GF-D8 (cell line): ENCODE results near the gene FRMD1.

Experiments
- DNase-seq: peaks from one replicate; lab custom pipeline; 2025; lab: John Stamatoyannopoulos, UW

The FRMD1 gene

DNA sequence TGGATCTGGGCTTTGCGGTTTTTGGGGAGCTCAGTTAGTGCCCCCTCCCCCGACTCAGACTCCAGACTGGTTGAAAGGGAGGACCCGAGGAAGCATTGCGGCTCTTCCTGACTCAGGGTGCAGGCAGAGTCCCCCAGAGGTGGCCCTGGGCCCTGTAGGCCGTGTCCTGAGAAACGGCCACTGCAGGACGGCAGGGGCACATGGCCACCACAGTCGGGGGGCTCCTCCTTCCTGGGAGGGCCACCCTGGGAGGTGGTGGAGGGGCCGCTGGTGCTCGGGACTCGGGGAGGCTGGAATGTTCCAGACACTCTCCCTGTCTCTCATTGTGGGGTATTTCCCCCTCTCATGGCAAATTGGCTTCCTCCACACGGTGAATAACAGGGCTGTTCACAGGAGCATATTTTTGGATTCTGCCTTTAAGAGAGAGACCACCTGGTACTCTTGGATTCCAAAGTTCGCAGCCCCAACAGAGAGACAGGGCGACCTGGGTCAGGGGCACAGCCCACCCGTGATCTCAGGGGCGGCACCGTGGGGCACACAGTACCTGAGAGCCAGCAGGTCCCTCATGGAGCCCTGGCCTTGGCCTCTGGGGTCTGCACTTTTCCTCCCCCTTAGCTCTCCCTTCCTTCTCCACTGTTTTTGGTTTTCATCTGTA, 35.7 kb downstream of the FRMD1 start:
- no peak for DNase-seq

DNA sequence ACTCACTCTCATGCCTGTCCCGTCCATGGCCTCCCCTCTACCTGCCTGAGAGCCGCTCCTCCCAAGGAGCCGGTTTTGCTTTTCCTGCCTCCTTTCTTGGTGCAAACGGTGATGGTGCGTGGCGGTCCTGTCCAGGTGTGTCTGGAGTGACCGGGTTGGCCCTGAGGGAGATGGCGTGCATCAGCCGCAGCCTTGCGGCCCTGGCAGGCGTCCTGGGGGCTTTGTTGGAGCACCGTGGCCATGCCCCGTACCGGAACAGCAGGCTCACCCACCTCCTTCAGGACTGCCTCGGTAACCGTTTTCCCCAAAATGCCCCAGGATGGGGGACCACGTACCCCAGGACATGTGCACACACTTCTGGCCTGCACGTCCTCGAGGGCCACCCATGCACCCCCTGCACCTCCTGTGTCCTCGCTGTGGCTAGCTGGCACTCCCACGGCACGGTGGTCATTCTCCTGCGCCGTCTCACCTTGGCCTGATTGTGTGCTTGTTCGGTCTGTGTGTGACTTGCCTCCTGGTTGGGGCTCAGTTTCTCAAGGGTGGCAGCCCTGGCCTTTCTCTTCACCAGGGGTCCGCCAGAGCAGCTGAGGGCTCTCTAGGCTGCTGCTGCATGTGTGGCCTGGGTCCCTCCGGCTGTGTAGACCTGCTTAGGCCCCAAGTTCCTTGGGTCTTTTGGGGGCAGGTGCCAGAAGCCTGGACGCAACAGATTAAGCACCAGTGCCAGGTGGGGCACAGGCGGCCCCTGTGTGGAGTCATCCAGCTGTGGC, 36.4 kb downstream of the FRMD1 start:
- DNase-seq = no peak

DNA sequence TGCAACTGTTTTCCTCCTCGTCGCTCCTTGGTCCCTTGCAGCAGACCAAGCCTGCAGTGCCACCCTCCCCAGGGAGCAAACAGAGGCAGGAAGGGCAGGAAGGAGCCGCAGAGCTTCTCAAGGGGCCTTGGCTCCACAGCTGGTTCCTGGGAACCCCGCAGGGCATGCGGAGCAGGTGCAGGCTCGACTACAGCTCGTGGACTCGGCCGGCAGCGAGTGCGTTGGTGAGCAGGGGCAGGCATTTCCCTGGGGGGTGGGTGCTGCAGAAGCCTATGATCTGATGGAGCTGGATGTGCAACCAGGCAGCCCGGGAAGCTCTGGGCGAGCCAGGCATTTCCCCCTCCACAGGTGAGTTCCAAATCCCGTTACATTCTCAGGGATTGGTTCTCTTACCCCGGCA, 37.1 kb downstream of the FRMD1 start:
- DNase-seq = no peak

DNA sequence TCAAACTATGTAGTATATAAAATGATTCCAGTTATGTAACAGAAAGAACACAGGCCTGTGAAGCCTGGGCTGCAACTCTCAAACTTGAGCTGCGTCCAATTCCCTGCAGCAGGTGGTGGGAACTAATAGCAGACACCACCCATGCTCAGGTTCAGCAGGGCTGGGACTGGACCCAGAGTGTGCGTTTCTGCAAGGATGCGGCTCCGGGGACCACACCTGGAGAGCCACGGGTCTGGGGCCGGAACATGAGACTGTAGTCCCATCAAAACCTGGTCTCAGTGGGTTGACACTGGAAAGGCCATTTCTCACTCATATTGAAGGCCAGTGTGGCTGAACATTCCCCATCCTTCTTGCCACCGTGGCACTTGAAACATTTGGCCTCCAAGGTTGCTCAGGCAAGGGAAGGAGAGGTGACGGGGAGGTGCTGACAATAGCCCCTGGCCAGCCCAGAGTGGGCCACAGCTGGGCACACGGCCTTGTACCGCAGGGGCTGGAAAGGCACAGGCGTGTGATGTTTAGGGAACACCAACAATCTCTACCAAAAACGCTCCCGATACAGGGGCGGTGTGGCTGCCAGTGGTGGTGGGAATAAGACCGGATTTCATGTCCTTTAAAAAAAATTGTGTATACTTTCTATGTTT, 38.0 kb downstream of the FRMD1 start:
- no peak for DNase-seq

DNA sequence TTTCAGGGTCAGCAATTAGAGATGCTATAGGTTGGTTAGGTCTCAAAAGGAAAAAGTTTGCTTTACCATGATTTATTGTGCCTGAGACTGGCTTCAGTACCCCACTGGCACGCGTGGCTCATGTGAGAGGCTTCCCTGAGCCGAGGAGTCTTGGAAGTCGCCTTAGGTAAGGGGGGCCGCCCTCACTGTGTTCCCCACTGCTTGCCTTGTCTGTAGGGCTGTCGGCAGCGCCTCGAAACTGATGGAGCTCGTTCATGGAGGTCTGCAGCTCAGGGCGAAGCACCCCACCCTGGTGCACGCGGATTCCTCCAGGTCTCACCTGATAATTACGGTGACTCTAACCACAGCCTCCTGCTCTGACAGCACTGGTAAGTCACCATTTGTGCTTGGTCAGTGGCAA, 39.2 kb downstream of the FRMD1 start:
- no peak for DNase-seq

DNA sequence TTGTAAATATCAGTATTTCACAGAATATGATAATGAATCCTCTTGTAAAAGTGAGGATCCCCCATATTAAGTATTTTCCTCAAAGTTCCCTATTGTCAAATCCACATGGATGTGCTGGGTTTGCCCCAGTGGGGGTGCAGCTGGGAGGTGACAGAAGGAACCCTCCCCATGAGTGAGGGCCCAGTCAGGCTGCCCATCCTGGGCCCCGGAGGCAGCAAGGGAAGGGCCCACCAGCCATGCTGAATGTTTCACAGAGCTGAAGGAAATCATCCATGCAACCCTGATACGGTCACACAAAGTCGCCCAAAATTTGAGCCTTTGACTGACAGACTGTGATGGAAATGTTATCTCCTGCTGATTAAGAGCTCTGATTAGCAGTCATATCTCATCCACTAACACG, 39.7 kb downstream of the FRMD1 start:
- no peak for DNase-seq

DNA sequence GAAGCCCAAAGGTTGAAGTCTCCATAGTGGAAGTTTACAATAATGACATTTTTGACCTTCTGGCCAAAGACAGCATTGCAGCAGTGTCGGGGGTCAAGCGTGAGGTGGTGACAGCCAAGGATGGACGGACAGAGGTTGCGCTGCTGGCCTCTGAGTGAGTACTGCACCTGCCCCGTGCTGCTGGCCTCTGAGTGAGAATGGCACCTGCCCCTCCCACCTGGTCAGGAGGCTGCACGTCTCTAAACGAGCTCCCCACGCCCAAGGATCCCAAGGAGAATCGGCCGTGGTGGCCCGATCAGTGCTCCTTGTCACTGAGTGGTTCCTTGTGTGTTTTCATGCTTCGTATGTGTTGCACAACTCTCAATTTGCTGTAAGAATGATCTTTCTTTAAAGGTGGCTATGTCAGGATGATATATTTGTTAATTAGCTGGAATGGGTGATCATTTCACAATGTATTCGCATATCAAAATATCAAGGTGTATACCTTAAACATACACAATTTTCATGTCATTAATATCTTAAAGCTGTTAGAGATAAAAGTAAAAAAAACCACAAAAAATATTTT, 40.4 kb downstream of the FRMD1 start:
- DNase-seq = no peak

DNA sequence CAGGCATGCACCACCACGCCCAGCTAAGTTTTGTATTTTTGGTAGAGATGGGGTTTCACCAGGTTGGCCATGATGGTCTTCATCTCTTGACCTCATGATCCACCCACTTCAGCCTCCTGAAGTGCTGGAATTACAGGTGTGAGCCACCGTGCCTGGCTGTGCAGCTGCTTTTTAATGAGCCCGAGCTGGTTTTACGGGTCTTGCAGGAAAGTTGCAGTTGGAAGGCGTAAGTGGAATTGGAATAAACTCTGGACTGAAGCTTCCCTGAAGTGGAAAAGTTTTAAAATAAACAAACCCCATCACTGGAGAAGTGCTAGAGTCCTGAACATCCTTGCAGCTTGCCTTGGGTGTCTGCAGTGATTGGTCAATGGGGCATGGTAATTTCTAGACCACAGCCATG, 41.2 kb downstream of the FRMD1 start:
- no peak for DNase-seq

DNA sequence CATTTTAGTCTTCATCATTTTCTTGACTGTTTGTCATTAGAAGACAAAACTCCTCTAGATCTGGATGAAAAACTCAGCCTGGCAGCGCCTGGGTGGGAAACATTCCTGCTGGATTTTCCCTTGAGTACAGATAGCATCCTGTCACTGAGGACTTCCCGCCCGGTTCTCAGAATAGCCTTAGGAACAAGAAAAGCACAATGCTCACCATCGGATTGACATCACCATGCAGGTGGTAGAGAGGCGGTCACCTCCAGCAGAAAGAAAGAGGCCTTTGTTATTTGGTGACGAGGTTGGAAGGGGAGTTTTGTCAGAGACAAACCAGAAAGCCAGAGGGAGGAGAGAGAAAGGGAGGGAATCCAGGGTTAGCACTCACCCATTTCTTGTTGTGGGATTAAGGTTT, 41.8 kb downstream of the FRMD1 start:
- no peak for DNase-seq

DNA sequence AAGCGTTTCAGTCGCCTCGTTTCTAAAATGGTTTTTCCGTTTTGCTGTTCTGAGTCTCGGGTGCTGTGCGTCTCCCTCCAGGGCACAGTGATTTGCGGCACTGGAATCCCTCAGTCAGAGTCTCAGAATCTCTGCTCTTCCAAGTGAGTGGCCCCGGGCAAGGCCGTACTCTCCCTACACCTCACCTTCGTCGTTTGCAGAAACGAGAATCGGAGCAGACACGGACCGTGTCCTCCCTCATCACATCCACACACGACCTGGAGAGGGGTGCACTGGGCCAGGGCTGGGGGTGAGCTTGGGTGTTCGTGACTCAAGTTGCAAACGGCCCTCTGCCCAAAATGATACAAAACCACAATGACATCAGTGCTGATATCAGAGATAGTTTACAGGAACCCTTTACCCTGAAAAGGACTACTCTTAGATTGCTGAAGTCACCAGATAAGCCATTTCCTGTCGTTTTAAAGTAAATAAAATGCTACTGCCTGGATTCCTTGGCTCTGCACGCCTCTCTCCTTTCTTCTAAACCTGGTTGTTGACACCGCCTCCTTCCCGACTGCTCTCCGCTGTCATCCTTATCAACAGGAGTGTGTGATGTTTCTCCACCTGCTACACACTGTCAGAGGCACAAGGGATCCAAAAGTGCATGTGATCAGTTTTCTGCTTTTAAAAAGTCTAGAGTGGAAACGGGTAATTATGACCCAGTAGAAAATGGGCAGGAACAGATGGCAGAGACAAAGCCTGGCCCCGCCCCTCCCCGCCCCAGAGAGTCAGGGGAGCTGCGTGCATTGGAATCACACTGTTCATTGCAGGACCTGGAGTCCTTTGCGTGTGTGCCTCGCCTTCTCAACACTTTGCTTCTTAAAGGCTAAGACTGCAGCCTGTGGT, 43.1 kb downstream of the FRMD1 start:
- DNase-seq = no peak

DNA sequence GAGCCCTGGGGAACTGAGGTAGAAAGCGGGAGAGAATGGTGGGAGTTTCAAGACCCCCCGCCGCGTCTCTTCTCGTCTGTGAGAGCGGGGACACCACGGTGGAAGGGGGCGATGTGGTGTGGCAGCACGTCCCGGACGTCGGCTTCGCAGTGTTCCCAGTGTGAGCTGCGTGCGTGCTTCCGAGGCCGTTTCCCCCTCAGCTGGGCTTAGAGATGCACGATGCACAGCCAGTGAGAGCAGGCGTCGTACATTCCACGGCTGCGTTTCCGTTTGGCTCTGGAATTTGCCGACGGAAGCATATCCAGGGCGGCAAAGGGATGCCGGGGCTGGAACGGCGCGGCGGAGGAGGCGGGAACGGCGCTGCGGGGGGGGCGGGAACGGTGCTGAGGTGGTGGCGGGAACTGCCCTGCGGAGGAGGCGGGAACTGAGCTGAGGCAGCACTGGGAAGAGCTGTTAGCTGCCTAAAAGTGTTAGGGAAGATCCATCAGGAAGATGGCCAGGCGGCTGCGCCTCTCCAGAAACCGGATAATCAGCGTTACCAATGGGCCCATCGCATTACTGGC, 43.8 kb downstream of the FRMD1 start:
- DNase-seq = no peak

DNA sequence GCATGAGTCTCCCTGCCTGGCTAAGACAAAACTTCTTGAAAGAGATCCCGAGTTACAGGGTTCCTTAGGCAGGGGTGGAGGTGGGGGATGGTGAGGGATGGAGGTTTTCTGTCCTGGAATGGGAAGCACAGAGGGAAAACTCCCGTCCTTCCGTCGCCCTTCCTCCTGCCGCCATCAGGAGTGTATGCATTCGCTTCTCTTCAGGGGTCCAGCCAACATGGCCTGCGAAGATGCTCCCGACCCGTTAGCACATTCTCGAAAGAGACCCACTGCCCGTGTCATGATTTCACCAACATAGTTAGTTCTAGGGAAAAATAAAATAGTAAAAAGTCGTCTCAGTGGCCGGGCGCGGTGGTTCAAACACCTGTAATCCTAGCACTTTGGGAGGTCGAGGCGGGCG, 44.5 kb downstream of the FRMD1 start:
- no peak for DNase-seq

DNA sequence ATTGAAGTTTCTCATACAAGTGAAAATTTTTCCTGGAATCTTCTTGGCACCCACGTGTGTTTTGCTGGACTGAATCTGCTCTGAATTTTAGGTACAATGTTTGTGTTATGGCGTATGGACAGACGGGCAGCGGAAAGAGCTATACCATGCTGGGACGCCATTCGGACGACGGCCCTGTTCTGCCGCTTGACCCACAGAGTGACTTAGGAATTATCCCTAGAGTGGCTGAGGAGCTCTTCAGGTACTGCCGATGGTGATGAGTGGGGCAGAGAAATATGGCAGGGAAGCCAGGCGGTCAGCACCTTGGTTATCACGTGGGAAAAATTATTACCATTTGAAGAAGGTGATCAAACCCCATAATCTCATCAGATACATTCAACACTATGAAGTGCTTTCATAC, 45.2 kb downstream of the FRMD1 start:
- DNase-seq = no peak

DNA sequence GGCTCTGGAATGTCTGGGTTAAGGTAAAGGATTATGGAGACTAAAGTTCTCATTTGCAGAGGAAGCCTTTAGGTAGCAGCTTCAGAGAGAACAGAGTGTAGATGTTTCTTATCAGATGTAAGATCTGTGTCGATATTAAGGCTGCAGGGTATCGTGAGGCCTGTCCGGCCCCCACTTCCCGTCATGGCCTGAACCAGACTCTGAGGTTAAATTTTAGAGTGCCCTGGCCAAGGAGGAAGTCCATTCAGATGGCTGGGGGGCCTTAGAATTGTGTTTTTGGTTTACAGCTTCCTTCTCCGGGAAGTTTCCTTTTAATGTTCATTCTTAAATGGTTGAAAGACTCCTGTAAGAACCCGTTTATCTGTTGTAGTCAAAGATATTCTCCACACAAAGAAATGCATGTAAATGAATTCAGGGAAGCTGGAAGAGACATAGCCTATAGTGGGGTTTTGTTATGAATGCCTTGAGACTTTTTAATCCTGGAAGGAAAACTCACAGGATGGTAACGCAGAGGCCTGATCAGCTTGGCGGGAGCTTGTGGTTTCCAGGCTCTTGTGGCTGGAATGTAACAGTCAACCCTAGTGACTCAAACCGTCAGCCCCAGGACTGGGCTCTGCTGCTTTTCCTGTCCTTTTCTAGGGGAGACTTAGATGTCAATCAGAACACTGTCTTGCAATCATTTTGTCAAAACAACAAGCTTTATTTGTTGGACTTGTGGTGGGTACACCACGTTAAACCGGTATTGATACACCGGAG, 46.8 kb downstream of the FRMD1 start:
- DNase-seq = peak; percentile 5

DNA sequence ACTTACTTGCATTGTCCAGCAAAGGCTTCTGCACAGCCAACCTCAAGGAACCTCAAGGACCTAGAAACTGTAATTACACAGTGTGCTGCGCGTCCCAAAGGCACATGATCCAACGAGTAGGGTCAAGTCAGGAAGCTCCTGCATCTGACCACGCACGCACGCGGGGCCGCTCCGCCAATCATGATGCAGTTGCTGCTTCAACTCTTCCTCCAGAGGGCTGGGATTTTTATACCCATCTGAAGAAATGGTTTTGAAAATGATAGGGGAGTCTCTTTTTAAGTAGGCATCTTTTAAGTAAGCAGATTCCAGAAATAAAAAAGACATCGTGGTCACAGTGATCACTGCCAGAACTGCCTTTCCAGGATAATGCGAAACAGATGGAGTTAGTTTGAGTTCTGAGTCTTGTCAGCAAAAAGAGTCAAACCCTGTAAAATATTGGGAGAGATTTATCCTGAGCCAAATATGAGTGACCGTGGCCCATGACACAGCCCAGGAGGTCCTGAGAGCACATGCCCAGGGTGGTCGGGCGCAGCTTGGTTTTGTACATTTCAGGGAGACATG, 47.5 kb downstream of the FRMD1 start:
- no peak for DNase-seq

DNA sequence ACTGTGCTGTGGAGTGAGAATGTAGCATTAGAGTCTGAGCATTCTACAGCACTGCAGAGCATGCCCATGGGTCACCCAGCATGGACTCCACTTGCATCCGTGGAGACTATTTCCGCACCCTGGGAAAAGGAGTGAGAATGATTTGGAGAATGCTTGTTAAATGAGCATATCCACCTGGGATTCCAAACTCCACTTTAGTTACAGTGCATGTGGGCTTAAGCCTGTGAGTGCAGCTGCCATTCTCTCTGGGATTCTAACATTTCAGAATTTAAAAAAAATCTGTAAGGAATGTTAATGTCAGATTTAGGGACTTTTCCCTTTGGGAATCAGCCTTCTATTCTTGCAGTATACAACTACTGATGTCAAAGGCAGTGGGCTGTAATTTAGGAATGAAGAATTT, 48.1 kb downstream of the FRMD1 start:
- no peak for DNase-seq

DNA sequence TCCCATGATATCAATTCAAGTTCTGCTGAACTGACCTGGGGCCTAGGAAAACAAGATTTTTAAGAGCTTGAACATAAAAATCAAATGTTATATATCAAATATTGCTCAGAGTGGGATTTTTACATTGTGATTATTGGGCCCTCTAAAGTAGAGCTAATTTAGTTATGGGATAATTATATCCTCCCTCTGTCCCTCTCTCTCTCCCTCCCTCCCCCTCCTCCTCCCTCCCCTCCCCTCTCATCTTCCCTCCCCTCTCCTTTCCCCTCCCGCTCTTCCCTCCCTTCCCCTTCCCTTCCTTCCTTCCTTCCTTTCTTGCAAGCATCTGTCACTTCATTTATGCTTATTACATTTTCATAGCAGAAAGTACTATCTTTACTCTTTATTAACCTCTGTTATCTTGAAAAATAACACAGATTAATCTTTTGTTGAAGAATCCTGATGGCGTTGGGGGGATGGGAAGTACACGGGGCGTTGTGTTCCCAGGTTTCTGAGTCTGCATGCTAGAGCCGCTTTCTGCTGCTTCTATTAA, 48.7 kb downstream of the FRMD1 start:
- DNase-seq = no peak

DNA sequence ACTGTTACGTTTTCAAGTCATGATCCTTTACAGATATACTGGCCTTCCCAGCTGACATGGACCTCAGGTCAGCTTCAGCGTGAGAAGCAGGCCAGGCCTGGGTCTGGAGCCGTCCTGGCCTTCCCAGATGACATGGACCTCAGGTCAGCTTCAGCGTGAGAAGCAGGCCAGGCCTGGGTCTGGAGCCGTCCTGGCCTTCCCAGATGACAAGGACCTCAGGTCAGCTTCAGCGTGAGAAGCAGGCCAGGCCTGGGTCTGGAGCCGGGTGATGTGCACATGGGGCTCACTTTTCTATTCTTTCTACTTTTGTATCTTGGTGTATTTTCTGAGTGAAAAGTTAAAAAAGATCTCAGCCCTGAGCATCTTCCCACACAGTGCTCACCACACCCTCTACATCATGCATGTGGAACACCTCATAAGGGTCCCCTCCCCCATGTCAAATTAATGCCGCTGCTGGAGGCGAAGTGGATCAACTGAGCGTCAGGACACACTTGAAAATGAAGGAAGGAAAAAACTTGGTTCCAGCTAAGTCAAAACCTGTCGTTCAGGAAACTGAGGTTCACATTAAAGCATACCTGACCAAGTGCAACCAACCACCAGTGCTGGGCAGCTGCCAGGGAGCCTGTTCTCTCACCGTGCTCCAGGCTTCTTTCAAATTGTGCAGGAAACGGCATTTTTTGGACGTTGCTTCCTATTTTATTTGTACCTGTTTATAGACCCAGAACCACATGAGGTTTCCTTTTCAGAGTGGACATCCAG, 49.4 kb downstream of the FRMD1 start:
- no peak for DNase-seq

DNA sequence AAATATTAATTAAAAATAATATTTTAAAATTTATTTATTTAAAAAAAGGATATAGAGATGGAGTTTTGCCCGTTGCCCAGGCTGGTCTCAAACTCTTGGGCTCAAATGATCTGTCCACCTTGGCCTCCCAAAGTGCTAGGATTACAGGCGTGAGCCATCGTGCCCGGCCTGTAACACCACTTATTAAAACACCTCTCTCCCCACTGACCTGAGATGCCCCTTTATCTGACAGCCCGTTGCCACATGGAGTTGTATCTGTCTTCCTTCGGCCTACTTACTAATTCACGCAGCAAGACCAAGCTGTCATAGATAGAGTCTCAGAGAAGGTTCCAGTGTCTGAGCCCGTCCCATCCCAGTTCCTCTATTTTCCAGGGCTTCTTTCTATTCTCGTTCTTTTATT, 50.8 kb downstream of the FRMD1 start:
- no peak for DNase-seq

DNA sequence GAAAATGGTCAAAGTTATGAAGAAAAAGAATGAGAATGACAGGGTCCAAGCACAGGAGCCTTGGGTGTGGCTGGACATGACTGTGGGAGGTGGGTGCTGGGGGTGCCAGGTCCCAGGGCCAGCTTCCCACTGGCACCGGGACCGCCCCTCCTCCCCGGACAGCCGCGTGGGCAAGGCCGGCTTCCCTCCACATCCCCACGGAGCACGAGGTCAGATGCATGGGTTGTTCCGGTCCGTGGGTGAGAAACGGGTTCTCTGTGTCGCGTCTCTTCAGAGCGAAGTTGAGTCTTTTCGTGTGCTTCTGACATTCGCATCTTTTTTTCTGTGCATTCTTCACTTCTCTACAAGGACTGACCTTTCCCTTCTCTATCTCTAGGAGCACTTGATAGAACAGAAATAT, 51.5 kb downstream of the FRMD1 start:
- DNase-seq = no peak
